ENCODE measurements around the gene LARP4B.

LARP4B gene

DNA sequence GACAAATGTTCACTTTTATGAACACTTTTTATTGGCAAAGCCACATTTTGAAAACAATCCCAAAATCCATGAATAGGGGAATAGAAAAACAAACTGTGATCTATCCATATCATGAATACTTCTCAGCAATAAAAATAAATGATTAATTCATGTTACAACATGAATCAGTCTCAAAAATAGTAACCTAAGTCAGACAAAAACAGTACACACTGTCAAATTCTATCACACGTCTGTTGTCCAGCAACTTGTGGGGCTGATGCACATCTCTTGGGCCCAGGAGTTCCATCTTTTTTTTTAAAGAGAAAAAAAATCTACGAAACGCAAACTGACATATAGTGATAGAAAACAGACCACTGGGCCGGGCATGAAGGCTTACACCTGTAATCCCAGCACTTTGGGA lies 71.0 kb downstream of the LARP4B start:
- no peak for DNase-seq

DNA sequence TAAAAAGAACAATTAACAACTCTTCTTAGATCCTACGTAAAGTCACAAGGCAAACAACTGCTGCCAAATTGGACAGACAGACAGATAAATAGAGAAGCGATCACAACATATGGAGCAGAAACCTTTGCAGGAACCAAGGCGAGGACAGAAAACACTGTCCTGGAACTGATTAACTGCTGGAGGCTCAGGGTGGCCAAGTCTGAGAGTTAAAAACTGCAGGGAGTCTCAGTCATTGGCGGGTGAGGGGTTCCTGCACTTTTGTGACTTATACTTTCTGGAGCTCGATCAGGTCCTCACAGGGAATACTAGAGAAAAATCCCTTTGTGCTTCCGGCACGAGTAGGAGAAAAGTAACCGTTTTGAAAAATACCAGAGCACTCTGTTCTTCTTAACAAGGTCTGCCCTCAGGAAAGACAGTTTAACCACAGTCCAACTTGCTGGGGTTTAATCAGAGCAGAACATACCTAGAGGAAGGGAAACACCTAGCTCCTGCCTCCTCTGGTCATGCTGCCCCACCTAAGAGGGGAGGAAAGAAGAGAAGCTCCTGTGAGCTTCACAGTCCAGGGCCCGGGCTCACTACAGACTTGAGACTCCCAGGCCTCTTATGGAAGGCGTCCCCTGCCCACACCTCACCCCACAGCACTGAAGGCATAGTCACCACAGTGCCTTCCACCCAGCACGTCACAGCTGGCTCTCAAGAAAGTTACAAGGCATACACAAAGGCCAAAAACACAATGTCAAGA lies 74.9 kb downstream of the LARP4B start:
- DNase-seq: no peak

DNA sequence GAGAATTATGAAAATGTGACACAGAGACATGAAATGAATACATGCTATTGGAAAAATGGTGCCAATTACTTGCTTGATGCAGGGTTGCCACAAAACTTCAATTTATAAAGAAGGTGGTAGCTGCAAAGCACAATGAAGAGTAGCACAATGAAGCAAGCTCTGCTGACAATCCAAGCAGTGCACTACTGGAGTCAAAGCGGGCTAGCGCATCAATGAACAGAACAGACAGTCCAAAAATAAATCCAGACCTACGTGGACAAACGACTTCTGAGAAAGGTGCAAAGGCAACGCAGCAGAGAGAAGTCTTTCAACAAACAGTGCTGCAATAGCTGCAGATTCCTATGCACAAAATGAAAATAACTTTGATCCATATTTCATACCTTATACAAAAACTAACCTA lies 75.8 kb downstream of the LARP4B start:
- no peak for DNase-seq

DNA sequence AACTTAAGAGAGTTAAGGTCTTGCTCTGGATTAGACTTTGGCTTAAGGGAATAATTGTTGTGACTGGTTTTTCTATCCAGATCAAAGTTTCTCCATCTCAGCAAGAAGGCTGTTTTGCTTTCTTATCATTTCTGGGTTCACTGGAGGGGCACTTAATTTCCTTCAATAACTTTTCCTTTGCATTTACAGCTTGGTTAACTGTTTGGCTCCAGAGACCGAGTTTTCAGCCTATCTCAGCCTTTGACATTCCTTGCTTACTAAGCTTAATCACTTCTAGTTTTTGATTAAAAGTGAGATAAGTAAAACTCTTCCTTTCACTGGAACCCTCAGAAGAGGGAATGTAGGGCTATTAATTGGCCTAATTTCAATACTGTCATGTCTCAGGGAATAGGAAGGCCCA lies 76.4 kb downstream of the LARP4B start:
- no peak for DNase-seq

DNA sequence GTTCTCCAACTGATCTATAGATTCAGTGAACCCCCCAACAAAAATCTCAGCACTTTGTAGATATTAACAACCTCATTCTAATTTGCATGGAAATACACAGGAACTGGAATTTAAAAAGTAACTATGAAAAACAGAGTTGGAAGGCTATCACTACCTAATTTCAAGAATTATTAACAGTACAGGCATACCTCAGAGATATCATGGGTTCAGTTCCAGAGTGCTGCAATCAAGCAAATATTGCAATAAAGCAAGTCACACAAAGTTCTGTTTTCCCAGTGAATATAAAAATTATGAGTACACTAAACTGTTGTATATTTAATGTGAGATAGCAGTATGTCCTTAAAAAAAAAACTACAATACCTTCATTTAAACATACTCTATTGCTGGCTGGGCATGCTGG lies 78.5 kb downstream of the LARP4B start:
- no peak for DNase-seq

DNA sequence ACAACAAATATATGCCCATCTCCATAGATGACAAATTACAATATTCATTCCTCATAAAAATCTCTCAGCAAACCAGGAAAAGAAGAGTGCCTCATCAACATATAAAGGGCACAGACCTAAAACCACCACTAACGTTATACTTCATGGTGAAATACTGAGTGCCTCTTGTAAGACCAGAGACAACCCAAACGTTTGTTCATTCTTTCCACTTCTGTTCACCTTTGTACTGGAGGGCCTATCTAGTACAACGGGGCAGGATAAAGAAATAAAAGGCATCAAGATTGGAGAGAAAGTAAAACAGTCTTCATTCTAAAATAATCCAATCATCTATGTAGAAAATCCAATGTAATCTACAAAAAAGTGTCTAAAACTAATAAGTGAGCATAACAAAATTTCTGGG lies 79.1 kb downstream of the LARP4B start:
- no peak for DNase-seq

DNA sequence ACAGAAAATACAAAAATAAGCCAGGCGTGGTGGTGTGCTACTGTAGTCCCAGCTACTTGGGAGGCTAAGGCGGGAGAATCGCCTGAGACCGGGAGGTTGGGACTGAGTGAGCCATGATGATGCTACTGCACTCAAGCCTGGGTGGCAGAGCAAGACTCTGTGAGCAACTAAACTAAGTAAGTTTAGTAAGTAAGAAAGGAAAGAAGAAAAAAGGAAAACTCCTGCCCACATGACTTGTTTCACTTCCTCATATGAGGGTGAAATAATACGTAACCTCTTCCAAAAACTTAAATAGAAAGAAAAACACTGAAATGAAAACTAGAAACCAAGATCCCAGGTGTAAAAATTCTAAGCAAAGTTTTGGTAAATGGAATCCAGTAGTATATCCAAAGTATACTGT lies 79.6 kb downstream of the LARP4B start:
- DNase-seq: no peak

DNA sequence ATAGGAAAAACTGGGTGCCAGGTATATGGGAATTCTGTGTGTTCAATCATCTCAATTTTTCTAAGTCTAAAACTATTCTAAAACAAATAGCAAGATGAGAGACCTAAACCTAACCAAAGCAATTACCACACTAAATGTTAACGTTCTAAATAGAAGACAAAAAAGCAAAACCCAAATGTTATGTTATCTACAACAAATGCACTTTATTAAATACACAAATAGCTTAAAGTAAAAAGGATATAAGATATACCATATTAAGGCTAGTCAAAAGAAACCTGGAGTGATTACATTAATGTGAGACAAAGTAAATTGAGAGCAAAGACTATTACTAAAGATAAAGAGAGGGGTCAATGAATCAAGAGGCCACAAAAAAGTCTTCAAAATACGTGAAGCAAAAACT lies 81.4 kb downstream of the LARP4B start:
- DNase-seq: no peak

DNA sequence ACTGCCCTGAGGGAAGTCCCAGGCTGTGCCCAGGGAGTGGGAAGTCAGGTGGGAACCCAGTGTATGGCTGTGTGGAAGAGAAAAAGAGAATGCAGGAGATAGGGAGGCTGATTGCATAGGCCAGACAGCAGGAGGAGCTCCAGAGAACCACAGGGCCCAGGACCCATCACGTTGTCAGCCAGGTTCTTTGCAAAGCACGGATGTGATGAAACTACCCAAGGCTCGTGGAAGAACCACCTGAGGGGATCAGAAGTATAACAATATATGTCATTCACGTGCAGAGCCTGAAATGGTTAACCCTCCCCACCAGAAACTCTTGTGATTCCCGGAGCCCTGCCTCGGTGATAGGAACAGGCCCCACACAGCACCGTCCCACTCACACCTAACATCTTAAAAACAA lies 83.6 kb downstream of the LARP4B start:
- DNase-seq: no peak

DNA sequence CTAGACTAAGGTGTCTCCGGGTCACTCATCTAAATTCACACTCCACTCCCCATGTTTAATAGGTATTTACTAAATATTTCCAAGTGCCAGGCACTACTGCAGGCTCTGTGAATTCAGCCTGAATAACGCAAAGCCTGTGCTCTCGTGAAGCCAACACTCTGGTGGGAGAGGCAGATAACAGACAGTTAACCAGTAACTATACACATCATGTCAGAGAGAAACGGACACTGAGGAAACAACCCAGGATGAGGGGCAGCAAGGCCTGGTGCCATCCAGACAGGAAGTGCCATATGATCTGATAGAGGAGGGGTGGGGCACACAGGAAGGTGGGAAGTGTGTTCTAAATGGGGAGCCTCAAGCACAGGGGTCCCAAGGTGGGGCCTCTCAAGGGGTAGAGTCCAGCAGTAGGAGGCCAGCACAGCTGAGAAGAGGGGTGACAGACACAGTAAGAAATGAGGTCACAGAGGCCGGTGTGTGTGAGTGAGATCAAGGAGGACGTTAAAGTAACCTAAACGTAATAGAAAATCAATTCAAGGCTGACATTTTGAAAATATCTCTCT lies 85.3 kb downstream of the LARP4B start:
- no peak for DNase-seq

DNA sequence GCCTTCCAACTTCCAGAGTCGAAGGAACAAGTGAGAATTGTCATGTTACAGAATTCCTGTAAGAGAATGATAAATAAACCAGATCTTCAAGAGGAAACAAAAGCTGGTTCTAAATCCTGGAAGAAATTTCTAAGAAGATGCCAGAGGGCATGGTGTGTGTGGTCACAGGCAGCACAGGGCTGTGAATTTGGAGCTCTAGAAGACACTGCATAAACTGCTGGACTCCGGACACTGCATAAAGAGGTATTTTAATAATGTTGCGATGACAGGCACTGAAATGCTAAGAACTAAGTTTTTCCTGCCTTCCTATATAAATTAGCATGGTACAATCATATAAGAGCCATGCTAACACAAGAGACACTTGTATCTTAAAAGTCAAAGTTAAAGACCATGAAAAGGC lies 86.0 kb downstream of the LARP4B start:
- DNase-seq: no peak

DNA sequence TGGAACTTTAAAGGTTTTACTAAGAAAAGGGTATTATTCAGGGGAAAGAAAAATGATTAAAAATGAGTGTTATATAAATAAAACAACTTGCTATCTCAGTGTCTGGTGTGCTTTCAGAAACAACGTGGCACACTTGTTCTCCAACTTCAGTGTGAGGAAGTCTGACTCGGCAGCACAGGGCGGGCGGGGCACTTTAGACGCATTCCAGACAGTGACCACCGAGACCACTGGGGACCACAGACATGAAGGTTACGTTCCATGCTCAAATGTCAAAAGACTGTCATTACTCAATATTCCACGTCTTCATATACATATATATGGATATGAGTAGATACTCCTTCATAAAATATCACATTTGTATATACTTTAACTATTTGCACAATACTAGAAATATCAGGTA lies 87.0 kb downstream of the LARP4B start:
- no peak for DNase-seq

DNA sequence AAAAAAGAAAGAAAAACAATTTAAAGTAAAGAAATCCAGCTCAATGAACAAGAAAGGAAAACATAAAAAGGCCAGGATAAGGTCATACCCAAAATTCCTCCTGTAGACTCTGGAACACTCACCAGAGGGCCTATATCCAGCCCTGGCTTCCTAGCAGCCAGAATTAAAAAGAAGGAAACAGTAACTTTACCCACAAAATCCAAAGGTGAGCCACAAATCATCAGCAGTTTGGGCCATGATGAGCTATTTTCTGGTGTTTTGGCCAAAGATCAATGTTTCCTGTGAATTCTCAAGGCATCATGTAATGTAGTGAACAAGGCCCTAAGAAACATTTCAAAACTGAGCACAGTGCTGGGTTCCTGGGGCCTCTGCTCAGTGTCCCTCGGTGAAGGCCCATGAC lies 87.8 kb downstream of the LARP4B start:
- no peak for DNase-seq

DNA sequence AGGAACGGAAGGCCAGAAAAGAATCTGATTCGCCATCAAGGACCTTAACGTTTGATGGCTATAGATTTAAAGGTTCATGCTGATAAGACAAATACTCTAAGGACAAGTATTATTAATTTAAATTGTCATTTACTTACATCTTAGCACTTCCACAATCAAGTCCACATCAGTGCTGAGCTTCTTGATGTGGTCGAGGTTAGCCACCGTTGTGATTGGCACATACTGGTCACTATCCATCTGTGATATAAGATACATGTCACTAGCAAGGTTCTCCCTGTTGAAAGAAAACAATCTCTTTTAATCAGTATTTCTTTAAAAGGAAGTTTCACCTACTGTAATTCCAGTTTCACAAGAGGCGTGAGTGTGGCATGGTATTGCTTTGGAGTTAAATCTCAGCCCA lies 88.7 kb downstream of the LARP4B start:
- no peak for DNase-seq

DNA sequence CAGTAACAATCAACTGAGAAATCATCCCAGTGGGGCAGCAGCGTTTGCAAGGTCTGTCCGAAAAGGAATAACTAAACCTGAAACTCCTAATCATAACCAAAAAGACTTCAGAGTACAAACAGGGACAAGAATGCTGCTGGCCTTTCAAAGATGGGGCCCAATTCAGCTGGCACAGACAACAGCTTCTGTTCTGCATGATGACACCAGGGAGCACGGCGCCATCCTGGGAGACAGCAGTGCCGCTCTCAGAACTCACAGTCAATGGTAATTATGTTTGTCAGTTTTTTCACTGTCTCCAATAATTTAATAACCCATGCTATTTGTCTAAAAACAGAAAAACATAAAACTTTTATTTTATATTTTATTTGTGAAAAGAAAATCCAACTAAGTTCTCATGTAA lies 90.0 kb downstream of the LARP4B start:
- no peak for DNase-seq

DNA sequence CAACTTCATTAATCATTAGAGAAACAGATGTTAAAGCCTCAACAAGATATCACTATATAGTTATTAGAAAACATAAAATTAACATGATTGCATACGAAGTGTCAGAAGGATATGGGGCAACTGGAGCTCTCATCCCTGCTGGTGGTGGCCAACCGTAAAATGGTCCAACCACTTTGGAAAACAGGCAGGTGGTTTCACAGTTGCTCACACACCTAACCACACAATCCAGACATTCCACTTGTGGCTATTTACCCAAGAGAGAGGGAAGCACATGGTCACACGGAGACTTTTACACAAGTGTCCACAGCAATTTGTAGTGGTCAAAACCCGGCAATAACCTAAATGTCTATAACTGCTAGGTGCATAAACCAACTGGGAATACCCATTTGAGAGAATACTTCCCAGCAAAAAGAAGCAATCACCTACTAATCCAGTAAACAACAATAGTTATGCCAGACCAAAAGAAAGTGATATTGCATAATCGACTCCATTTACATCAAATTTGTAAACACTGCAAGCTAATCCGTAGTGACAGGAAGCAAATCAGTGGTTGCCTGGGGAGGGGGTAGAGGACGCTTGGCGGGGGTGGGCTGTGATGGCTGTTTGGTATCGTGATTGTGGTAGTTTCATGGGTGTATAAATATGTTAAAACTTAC lies 91.8 kb downstream of the LARP4B start:
- DNase-seq: no peak

DNA sequence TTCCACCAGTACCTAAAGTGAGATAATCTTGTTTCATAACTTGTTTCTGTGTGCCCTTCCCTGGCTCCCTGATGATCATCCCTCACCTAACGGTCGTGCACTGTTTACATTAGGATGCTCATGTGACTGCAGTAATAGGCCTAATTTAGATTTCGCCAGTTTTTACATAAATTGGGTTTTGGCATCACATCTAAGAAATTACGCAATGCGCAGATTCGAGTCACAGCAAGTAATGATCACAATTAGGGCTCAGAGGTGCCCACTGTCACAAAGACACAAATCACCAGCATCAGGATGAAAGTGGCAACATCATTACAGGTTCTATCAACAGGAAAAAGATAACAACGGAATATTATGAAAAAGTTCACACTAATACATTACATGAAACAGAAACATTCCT lies 94.7 kb downstream of the LARP4B start:
- no peak for DNase-seq

DNA sequence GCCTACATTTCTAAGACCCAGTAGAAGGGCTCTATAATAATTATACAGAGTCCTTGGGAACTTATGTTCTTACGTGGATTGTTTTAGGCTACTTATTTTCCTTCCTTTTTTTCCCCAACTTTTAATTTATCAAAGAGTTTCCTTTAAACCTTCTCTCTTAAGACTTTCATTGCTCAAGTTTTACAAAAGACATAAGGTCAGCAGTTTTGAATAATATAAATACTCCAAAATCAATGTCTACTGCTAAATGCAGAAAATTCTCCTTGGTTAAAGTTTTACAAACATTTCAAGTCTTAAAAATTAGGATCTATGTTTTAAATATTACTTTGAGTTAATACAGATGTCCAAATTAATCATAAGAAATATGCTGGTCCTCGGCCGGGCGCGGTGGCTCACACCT lies 97.0 kb downstream of the LARP4B start:
- no peak for DNase-seq

DNA sequence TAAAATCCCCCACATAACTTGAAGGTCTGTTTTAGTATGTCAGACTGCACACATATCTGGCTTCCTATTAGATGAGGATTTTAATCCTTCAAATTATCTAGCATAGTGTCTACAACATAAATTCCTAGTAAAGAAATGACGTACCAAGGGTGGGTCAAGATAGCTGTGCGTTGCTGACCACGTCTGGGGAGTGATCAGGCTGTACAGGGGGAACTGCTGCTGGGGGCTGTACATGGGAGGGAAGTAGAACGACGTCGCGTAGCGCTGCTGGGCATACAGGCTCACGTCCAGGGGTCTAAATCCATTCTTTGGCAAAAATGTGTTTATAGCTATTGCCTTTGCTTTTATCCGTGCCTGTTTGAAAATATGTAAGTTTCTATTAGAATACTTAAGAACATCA lies 102.3 kb downstream of the LARP4B start:
- DNase-seq: no peak

DNA sequence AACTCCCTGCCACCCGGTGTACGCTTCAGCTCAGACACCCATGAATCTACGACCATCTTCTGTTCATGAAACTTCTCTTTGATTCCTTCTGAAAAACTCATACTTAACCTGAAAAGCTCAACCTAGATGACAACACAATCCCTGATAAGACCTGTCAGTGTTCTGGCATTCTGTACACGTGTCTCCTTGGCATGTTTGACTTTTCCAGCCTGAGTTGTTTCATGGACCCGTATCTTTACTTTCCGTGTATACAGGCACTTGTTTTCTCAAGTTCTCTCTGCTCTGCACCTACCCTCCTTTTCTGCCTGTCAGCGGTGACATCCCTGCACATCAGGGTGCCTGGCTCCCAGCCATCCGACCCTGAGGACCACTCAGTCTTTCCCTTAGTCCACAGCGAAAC lies 103.3 kb downstream of the LARP4B start:
- DNase-seq: no peak

DNA sequence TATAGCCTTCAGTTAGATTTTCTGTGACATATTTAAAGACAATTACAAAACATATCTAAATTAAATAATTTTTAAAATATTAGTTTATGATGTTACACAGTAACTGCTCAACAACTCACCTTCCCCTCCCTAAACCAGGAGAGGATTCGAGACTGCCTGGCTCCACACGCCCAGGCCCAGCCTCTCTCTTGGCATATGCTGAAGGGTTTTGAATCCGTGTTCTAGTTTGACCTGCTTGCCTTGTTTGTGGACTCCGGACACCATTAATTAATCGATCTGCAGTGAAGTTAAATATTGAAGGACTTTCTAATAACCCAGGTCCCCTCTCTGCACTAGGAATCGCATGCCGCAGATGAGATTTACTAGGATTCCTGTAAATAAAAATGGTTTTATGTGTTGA lies 106.6 kb downstream of the LARP4B start:
- no peak for DNase-seq

DNA sequence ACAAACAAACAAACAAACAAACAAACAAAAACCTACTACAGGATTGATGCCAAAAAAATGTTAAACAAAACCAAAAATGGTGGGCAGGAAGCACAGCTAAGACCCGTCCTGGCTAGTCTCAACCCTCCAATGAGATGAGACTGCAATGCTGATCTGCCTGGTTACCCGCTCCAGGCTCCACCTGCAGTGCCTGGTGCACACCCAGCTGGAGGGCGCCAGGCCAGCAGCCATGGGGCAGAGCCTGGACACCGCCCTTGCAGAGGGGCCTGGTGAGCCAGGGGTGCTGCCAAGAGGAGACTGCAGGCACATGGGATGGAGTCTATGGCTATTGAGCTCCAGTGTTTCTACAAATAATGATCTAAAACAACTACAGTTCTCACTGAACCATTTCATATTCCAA lies 107.0 kb downstream of the LARP4B start:
- no peak for DNase-seq

DNA sequence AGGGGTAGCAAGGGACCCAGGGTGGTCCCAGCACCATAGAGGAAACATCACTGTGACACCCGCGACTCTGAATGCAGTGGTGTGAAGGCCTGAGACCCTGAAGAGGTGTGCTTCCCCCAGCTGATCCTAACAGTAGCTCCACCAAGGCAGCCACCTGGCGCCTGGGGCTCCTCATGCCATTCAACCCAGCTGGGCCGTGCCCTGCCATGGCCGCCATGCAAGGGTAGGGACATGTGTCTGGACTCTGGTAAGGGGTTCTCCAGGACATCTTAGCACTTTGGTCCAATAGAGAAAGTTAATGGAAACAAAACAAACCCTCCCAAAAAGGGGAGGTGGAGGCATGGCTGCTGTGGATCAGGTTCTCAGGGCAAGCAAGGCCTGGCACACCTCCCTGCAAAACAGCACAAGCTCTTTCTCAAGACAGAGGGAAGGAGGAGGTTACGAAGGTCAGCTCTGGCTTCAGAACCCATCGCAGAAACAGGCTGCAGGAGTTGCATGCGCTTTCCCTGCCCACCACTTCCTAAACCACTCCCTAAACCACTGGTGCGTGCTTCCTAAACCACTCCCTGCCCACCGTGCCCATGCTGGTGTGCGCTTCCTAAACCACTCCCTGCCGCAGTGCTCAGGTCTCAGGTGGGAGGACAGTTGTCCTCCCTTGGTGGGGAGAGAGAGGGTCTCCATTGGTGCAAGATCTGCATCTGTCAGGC lies 108.7 kb downstream of the LARP4B start:
- no peak for DNase-seq

DNA sequence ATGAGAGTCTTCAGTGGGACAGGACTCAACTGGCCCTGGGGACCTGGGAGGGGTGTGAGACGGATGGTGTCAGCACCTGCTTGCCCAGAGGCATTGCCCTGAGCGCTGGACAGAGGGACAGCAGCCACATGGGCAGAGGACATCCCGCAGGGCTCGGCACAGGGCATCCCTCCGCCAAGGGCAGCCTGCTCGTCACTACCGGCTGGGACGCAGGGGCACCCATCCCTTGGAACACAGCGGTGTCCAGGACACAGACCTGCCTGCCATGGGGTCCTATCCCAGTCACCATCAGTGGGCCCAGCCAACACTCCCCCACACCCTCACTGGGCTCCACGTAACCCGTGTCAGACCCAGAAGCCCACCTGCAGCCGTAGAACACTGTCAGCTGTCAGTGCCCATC lies 109.3 kb downstream of the LARP4B start:
- no peak for DNase-seq

Data from NCI-H526 treated with DMSO at 0.1 percent for 48 hours (cell line).